ENCODE results near the gene THEMIS2. TPM values are rescaled to one million over a fixed set of nuclear protein-coding genes. Genes with fewer than 3 reads are reported as not detected.

THEMIS2 gene
- total and polyA plus RNA-seq, 2 of the 8 experiments (the other 6 are each of a cell fraction or from before 2014, with no cell fraction given), result 12.4 to 28.0 TPM

GRCh38 chr1:27882543-27882903 lies 10.2 kb downstream of the THEMIS2 start:
- Histone ChIP-seq H3K36me3 (ENCODE audit: control insufficient read depth in 2 of 4, insufficient read depth in 4 of 4, low read length in 3 of 4) (peaks cover 0 to 15% (median 4%) of the 10 kb centered on the region in 4 experiments; a peak in 5 of 8 replicates), H3K23ac (ENCODE audit: insufficient read length) (no peak overlapping the region), H3K4me3 (ENCODE audit: extremely low read depth in 1 of 4, insufficient read depth in 2 of 4, low read depth in 3 of 4, low read length in 4 of 4) (no peak overlapping the region), H4K20me1 (replicated peaks in 1 of 2; ENCODE audit: control insufficient read depth in 1 of 2, insufficient read depth in 2 of 2, low read length in 2 of 2) (no peaks in the 10 kb centered on the region), H2BK20ac (ENCODE audit: low read length) (no peak overlapping the region), H3K14ac (ENCODE audit: insufficient read length) (no peak overlapping the region), H3K23me2 (ENCODE audit: low read depth, low read length) (no peaks in the 10 kb centered on the region), H2AK5ac (ENCODE audit: low read depth, low read length) (no peak overlapping the region), H3K79me2 (ENCODE audit: control insufficient read depth in 1 of 2, insufficient read depth in 2 of 2, low read length in 2 of 2) (no peaks in the 10 kb centered on the region), H2BK12ac (ENCODE audit: low read depth, low read length) (no peak overlapping the region), H3K4me1 (replicated peaks in 1 of 4; ENCODE audit: control insufficient read depth in 3 of 4, insufficient read depth in 4 of 4, low read length in 3 of 4) (no peaks in the 10 kb centered on the region), H2AFZ (ENCODE audit: low read length) (no peak overlapping the region), H4K91ac (replicated peaks; ENCODE audit: insufficient read length, low read length) (no peak overlapping the region), H2BK120ac (replicated peaks; ENCODE audit: low read depth, low read length) (no peak overlapping the region), H3K27ac (ENCODE audit: low read depth, low read length) (no peak overlapping the region), H2BK5ac (ENCODE audit: low read depth, low read length) (no peak overlapping the region), H2BK15ac (ENCODE audit: low read length) (no peak overlapping the region), H3K9ac (replicated peaks in 1 of 4; ENCODE audit: extremely low read depth in 1 of 4, low read depth in 3 of 4, low read length in 3 of 4) (no peak overlapping the region), H4K8ac (ENCODE audit: extremely low read depth, insufficient read depth, low read length) (no peak overlapping the region), H3K79me1 (ENCODE audit: low read depth, low read length) (no peaks in the 10 kb centered on the region), H3K9me3 (ENCODE audit: insufficient read depth in 2 of 2, low read depth in 1 of 2, low read length in 1 of 2) (no peaks in the 10 kb centered on the region), H3K4ac (replicated peaks; ENCODE audit: insufficient read length, low read depth, low read length) (no peak overlapping the region), H3K4me2 (ENCODE audit: insufficient read depth in 1 of 2, low read depth in 2 of 2, low read length in 2 of 2) (no peak overlapping the region), H4K5ac (ENCODE audit: insufficient read length, low read depth, low read length) (no peak overlapping the region), H3K56ac (replicated peaks; ENCODE audit: insufficient read length, low read depth, low read length) (no peak overlapping the region), H3K18ac (ENCODE audit: extremely low read depth, low read length) (no peak overlapping the region), H3K27me3 (replicated peaks in 1 of 4; ENCODE audit: control insufficient read depth in 3 of 4, extremely low read depth in 1 of 4, insufficient read depth in 3 of 4, low read length in 3 of 4) (no peaks in the 10 kb centered on the region)
- TF ChIP-seq MAX (IDR thresholded peaks at IDR 0.05) (no peak), POLR2AphosphoS5 (IDR thresholded peaks at IDR 0.05; ENCODE audit: low read depth, low read length) (no peak)
- WGBS, 2 experiments (ENCODE audit: extremely low coverage in 1 of 2, insufficient coverage in 1 of 2, insufficient read length in 1 of 2, insufficient replicate concordance in 2 of 2, low coverage in 1 of 2, low lambda C conversion rate in 2 of 2, missing lambda C conversion rate in 1 of 2), result 91% methylated on average over 6 of the region's 6 CpGs; no CpG with 5 or more reads in 1 of the 2 experiments
- DNase-seq (ENCODE audit: low read depth in 1 of 2, low spot score in 2 of 2), result no peak
- no peak for FAIRE-seq
- POLR2A ChIA-PET (ENCODE audit: partially characterized antibody), result interaction anchor here (3.5 kb wide), 1 partner anchor 10 kb away, joined by 17 read pairs; no protein-coding TSS in a partner anchor
- CTCF ChIA-PET (ENCODE audit: partially characterized antibody), result interaction anchor here (1.5 kb wide), 1 partner anchor 25 kb away, joined by 3 read pairs; no protein-coding TSS in a partner anchor
